OCI-LY3 (cell line): ENCODE data around the gene VIPR2.

Experiments
- EZH2phosphoT487 ChIP-seq: fragments of 200-600 bp; shearing (Covaris generic); IDR thresholded peaks from 2 replicates; pipeline ENCODE4 v1.6.1; 2018; ENCODE audit warnings: antibody characterized with exemption, mixed run types, low read depth
- TF ChIP-seq, protein P1 (sequence below): fragments of 200-600, 300-600 bp; sonication (generic); IDR thresholded peaks from 2 replicates; pipeline ENCODE4 v1.5.1; 2014; ENCODE audit warnings: antibody characterized with exemption, low read length, low read depth

DNA sequence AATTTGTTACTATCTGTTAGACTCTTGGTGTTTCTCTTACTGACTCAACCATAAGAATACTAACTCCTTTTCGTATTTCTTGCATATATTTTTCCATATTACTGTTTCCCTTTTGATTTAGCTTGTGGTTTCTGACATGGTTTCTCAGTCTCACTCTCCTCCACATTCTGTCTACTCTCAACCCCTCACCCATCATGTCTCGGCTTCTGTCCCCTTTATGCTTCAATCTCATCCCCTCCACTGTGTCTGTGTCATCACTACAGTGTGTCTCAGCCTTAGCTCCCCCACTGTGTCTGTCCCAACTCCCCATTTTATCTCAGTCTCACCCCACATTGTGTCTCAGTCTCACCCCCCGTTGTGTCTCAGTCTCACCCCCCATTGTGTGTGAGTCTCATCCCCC, 126.9 kb downstream of the VIPR2 start:
- TF ChIP-seq, protein P1, sequence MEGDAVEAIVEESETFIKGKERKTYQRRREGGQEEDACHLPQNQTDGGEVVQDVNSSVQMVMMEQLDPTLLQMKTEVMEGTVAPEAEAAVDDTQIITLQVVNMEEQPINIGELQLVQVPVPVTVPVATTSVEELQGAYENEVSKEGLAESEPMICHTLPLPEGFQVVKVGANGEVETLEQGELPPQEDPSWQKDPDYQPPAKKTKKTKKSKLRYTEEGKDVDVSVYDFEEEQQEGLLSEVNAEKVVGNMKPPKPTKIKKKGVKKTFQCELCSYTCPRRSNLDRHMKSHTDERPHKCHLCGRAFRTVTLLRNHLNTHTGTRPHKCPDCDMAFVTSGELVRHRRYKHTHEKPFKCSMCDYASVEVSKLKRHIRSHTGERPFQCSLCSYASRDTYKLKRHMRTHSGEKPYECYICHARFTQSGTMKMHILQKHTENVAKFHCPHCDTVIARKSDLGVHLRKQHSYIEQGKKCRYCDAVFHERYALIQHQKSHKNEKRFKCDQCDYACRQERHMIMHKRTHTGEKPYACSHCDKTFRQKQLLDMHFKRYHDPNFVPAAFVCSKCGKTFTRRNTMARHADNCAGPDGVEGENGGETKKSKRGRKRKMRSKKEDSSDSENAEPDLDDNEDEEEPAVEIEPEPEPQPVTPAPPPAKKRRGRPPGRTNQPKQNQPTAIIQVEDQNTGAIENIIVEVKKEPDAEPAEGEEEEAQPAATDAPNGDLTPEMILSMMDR, result no peak
- TF ChIP-seq EZH2phosphoT487, result no peak
